ENCODE results near the gene PRM1. TPM values are rescaled to one million over a fixed set of nuclear protein-coding genes. Genes with fewer than 3 reads are reported as not detected.

The PRM1 gene
- total RNA-seq, 1 experiment from 2014 or later: 0.48 TPM

- no peak for TF ChIP-seq ZBTB43 (CRISPR knock-in tag; IDR thresholded peaks at IDR 0.05)
- no peak for TF ChIP-seq ARID4B (CRISPR knock-in tag; IDR thresholded peaks at IDR 0.05; ENCODE audit: borderline replicate concordance)
Measured at GRCh38 chr16:11274964-11275363, 6.2 kb downstream of the PRM1 start (continued).

GRCh38 chr16:11273721-11274324 lies 7.3 kb downstream of the PRM1 start:
- peak; percentile 27; the same call in 1 of the 2 replicates for ATAC-seq
- CTCF ChIA-PET: interaction anchor here (0.8 to 3.5 kb wide), 7 partner anchors 10 to 131 kb away, joined by 3 to 22 read pairs (median 5); partner anchors contain the start of gene SOCS1

GRCh38 chr16:11272921-11273720 lies 8.0 kb downstream of the PRM1 start, which contains the start of gene PRM3:
TSS of gene PRM3 (minus strand) at chr16:11273629. CDS start at chr16:11273595, 34 bp downstream.
- no peak for TF ChIP-seq MYBL2 (CRISPR knock-in tag; IDR thresholded peaks at IDR 0.05)
- no peak for TF ChIP-seq E2F5 (CRISPR knock-in tag; IDR thresholded peaks at IDR 0.05)
- TF ChIP-seq ZNF423 (CRISPR knock-in tag; IDR thresholded peaks at IDR 0.05): no peak
- no peak for TF ChIP-seq ZNF512 (CRISPR knock-in tag; IDR thresholded peaks at IDR 0.05; ENCODE audit: borderline replicate concordance)
- no peak for TF ChIP-seq ZNF671 (CRISPR knock-in tag; IDR thresholded peaks at IDR 0.05)
- TF ChIP-seq HMGA2 (CRISPR knock-in tag; IDR thresholded peaks at IDR 0.05): no peak
- TF ChIP-seq GRHL2 (CRISPR knock-in tag; IDR thresholded peaks at IDR 0.05; ENCODE audit: insufficient replicate concordance, severe bottlenecking): no peak
- TF ChIP-seq RELA (CRISPR knock-in tag; IDR thresholded peaks at IDR 0.05; ENCODE audit: borderline replicate concordance): no peak
- no peak for TF ChIP-seq ZNF416 (CRISPR knock-in tag; IDR thresholded peaks at IDR 0.05)
- no peak for TF ChIP-seq ZNF281 (CRISPR knock-in tag; IDR thresholded peaks at IDR 0.05)
- TF ChIP-seq CBFB (CRISPR knock-in tag; IDR thresholded peaks at IDR 0.05; ENCODE audit: low read depth): no peak
- TF ChIP-seq NR1H2 (CRISPR knock-in tag; IDR thresholded peaks at IDR 0.05): no peak
- TF ChIP-seq JUN (CRISPR knock-in tag; IDR thresholded peaks at IDR 0.05): no peak
- no peak for TF ChIP-seq CREM (CRISPR knock-in tag; IDR thresholded peaks at IDR 0.05)
- H3K4me3 Mint-ChIP-seq: no peak within 1 kb of the TSS
- no peaks in the 10 kb centered on the region; the same call in 1 of the 2 replicates for H3K27me3 Mint-ChIP-seq (ENCODE audit: low read depth)
- peaks cover 9% of the 10 kb centered on the region for H3K4me1 Mint-ChIP-seq
- DNase-seq (ENCODE audit: low spot score) (no peak), ATAC-seq (no peak)
- ChIA-PET CTCF (interaction anchor here (0.8 to 3.5 kb wide), 10 partner anchors 10 to 132 kb away, joined by 3 to 22 read pairs (median 4); partner anchors contain the start of gene SOCS1), POLR2A (interaction anchor here (0.9 kb wide), 1 partner anchor 17 kb away, joined by 4 read pairs; the partner anchor contains the start of gene SOCS1)
- no peaks in the 10 kb centered on the region for H3K36me3 Mint-ChIP-seq
- peak within 1 kb of the TSS; percentile 49; the same call in 1 of the 2 replicates for H3K27ac Mint-ChIP-seq
- H3K9me3 Mint-ChIP-seq: peaks cover 8% of the 10 kb centered on the region

More at GRCh38 chr16:11273721-11274324, 7.3 kb downstream of the PRM1 start:
- Mint-ChIP-seq H3K4me3 (no peak overlapping the region), H3K4me1 (peaks cover 9% of the 10 kb centered on the region), H3K27ac (peak overlapping the region; percentile 49; the same call in 1 of the 2 replicates), H3K27me3 (ENCODE audit: low read depth) (no peaks in the 10 kb centered on the region; the same call in 1 of the 2 replicates), H3K9me3 (peaks cover 8% of the 10 kb centered on the region), H3K36me3 (no peaks in the 10 kb centered on the region)
- peak; percentile 96 for TF ChIP-seq GABPB1 (CRISPR knock-in tag; IDR thresholded peaks at IDR 0.05)
- TF ChIP-seq SMAD3 (CRISPR knock-in tag; IDR thresholded peaks at IDR 0.05; ENCODE audit: borderline replicate concordance): no peak
- no peak for DNase-seq (ENCODE audit: low spot score)
- POLR2A ChIA-PET: no interaction called here

Data from WTC11 (cell line).